Daoy (cell line): ENCODE measurements around the gene AP1AR. TPM values are rescaled to one million over a fixed set of nuclear protein-coding genes. Genes with fewer than 3 reads are reported as not detected.
"Not testable (repeated sequence)": the region's sequence is repeated elsewhere in the genome, so short reads cannot be mapped to it uniquely, and the experiment has no call there.

ENCODE experiments used
- DNase-seq: peaks from one replicate; pipeline ENCODE4 v3.0.0-alpha.2; 2015; ENCODE audit warnings: low read depth
- total RNA-seq: library from RNA; depleted of rRNA; stranded (reverse); fragments of >200 nt; shearing (Covaris generic); gene quantifications from 2 replicates; pipeline ENCODE4 v1.2.3, GENCODE V29; 2014

AP1AR gene
- total RNA-seq, 1 experiment from 2014 or later = 20.2 TPM

DNA sequence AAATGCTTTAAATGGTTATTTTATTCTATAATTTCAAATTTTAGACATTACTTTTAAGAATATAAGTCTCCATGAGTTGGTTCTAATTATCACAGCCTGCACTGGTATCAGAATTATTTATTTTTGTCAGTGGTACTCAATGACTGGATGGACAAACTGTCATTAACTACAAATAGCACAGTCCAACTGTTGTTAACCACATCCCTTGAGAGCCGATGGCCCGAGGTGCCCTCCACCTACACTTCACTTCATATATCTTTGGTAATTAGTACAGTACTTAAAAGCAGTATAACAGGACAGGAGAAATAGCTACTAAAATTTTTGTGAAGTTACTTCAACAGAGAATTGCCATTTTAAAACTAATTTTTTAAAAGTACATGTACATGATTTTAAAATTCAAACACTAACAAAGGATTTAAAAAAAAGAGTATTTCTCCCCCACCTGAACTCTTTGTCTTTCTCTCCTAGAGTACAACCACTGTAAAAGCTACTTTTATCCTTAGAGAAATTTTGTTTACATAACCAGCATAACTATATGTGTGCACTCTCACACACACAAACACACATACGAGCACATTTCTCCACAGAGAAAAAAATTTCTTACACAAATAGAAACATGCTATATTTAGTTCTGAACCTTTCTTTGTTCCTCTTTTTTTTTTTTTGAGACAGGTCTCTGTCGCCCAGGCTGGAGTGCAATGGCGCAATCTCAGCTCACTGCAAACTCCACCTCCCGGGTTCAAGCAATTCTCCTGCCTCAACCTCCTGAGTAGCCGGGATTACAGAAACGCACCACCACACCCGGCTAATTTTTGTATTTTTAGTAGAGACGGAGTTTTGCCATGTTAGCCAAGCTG lies 47.7 kb downstream of the AP1AR start:
- DNase-seq = no peak

GRCh38 chr4:112279882-112280315 lies 48.3 kb downstream of the AP1AR start:
- no peak for DNase-seq

DNA sequence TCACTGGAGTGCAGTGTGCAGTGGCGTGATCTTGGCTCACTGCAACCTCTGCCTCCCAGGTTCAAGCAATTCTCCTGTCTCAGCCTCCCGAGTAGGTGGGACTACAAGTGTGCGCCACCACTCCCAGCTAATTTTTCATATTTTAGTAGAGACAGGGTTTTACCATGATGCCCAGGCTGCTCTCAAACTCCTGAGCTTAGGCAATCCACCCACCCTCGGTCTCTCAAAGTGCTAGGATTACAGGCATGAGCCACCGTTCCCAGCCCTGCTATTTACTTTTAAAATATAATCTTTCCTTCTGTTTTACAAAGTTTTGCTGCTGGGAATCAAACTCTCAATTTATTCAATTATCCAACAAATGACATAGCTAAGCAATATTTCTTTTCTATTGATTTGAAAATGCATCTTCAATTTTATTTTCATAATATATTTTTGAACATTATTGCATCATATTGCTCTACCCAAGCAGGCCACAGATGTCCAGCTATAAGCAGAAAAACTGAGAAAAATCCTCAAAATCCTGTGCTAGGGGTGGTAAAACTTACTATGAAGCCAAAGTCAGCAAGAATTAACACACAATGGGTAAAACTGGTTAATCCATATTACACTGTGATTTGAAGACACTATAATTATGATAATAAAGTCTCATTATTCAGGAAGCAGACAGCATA lies 48.9 kb downstream of the AP1AR start:
- DNase-seq = no peak

- not testable (repeated sequence) for DNase-seq
Observed at GRCh38 chr4:112281895-112282398, 50.4 kb downstream of the AP1AR start.

GRCh38 chr4:112282860-112283667 lies 51.5 kb downstream of the AP1AR start:
- DNase-seq = no peak

GRCh38 chr4:112284166-112284565 lies 52.6 kb downstream of the AP1AR start:
- DNase-seq = no peak

- peak; percentile 33 for DNase-seq
Observed at GRCh38 chr4:112284662-112285411, 53.2 kb downstream of the AP1AR start.

DNA sequence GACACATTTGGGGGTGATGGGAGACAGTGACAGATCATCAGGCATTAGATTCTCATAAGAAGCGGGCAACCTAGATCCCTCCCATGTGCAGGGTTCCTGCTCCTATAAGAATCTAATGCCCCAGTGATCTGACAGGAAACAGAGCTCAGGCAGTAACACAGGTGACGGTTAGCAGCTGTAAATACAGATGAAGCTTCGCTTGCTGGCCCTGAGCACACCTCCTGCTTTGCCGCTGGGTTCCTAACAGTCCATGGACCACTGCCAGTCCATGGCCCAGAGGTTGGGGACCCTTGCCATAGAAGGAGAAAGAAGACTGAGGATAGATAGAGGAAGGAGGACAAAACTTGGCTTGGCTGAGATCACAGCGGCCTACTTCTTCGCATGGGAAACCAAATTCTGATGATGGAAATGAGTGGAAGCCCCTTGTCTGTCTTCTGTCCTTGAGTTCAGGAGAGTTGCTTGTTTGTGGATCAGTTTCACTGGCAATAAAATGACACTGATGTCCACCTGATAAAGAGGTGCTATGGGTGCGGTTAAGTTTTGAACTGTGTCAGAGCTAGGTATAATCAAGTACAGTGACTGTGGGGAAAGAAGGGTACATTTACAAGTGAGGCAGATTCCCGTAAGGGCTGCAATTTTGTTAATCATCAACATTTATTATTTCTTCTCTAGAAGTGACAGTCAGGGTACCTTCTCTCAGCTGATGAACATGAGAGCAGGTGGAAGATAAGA lies 55.8 kb downstream of the AP1AR start:
- DNase-seq = no peak

- DNase-seq = no peak
Observed at GRCh38 chr4:112288455-112288854, 56.9 kb downstream of the AP1AR start.

- DNase-seq = no peak
Observed at GRCh38 chr4:112289407-112290253, 58.0 kb downstream of the AP1AR start.

GRCh38 chr4:112290341-112290740 lies 58.8 kb downstream of the AP1AR start:
- DNase-seq = no peak

GRCh38 chr4:112296949-112297880 lies 65.6 kb downstream of the AP1AR start, which contains the start of gene ALPK1:
Gene ALPK1, plus strand, starts transcription at chr4:112297369.
- DNase-seq = peak; percentile 49

GRCh38 chr4:112299721-112300120 lies 68.1 kb downstream of the AP1AR start:
- DNase-seq = no peak

GRCh38 chr4:112302320-112303274 lies 71.0 kb downstream of the AP1AR start:
- no peak for DNase-seq

- not testable (repeated sequence) for DNase-seq
Observed at GRCh38 chr4:112305477-112305876, 73.9 kb downstream of the AP1AR start.

GRCh38 chr4:112309263-112309791 lies 77.7 kb downstream of the AP1AR start:
- DNase-seq = not testable (repeated sequence)

- no peak for DNase-seq
Observed at GRCh38 chr4:112311516-112311915, 79.9 kb downstream of the AP1AR start.
